Activated B cell treated with CpG ODN at 0.5 μM for 24 hours (primary cell): ENCODE measurements around the gene CORIN. TPM values are rescaled to one million over a fixed set of nuclear protein-coding genes. Genes with fewer than 3 reads are reported as not detected.

ENCODE experiments used
- ATAC-seq: fragments of 200-7000 bp; cut with Tn5 transposase; one replicate; pipeline ENCODE4 v1.10.0; 2021; ENCODE audit warnings: low read depth, mild to moderate bottlenecking, moderate library complexity
- CTCF ChIA-PET: fragments of 350-600 bp; sonication (Branson Sonifier 250); formaldehyde crosslinking; loops from one replicate; lab custom pipeline; 2021; ENCODE audit warnings: antibody characterized with exemption; lab: Charles Lee
- POLR2A ChIA-PET: fragments of 350-600 bp; sonication (Branson Sonifier 250); formaldehyde crosslinking; loops from one replicate; lab custom pipeline; 2021; ENCODE audit warnings: antibody characterized with exemption; lab: Charles Lee
- DNase-seq: peaks from one replicate; pipeline ENCODE4 v3.0.0; 2022
- H3K27ac Mint-ChIP-seq: one replicate; pipeline ENCODE4 v1.8.0; 2020; ENCODE audit warnings: mixed read lengths
- H3K27me3 Mint-ChIP-seq: one replicate; pipeline ENCODE4 v1.8.0; 2021; ENCODE audit warnings: mixed read lengths
- H3K36me3 Mint-ChIP-seq: one replicate; pipeline ENCODE4 v1.8.0; 2021; ENCODE audit warnings: low read depth, mixed read lengths
- H3K4me1 Mint-ChIP-seq: one replicate; pipeline ENCODE4 v1.8.0; 2021; ENCODE audit warnings: mixed read lengths
- H3K4me3 Mint-ChIP-seq: one replicate; pipeline ENCODE4 v1.8.0; 2020; ENCODE audit warnings: mild to moderate bottlenecking, mixed read lengths
- H3K9me3 Mint-ChIP-seq: one replicate; pipeline ENCODE4 v1.8.0; 2020; ENCODE audit warnings: mixed read lengths
- CTCF ChIP-seq: fragments of 200-600 bp; IDR thresholded peaks from one replicate; pipeline ENCODE4 v1.8.0; 2022; ENCODE audit warnings: antibody characterized with exemption, mild to moderate bottlenecking
- intact Hi-C: fragments of 100-400 bp; cut with micrococcal nuclease; formaldehyde crosslinking; loops from one replicate; pipeline ENCODE4 v1.15.1; 2024
- total RNA-seq: library from RNA; stranded (reverse); gene quantifications from 2 replicates; pipeline ENCODE4 v1.2.3, GENCODE V29; 2022

Gene CORIN
- total RNA-seq, 1 donor from 2014 or later: not detected

- TF ChIP-seq CTCF: no peak
- H3K27ac Mint-ChIP-seq: no peak overlapping the region
- no peaks in the 10 kb centered on the region for H3K36me3 Mint-ChIP-seq
- DNase-seq (no peak), ATAC-seq (no peak)
- POLR2A ChIA-PET: no interaction called here
- peaks cover 4% of the 10 kb centered on the region for H3K27me3 Mint-ChIP-seq
- no peak overlapping the region for H3K4me3 Mint-ChIP-seq
- intact Hi-C loops: no loop called here
- H3K4me1 Mint-ChIP-seq: no peaks in the 10 kb centered on the region
- H3K9me3 Mint-ChIP-seq: no peaks in the 10 kb centered on the region
- CTCF ChIA-PET: no interaction called here
Measured at GRCh38 chr4:47643845-47644244, 194.0 kb downstream of the CORIN start.

GRCh38 chr4:47642985-47643760 is 194.7 kb downstream of the CORIN start:
- ChIA-PET CTCF (no interaction called here), POLR2A (no interaction called here)
- ATAC-seq (no peak), DNase-seq (no peak)
- Mint-ChIP-seq H3K4me3 (no peak overlapping the region), H3K9me3 (peaks cover 4% of the 10 kb centered on the region), H3K36me3 (no peaks in the 10 kb centered on the region), H3K27ac (no peak overlapping the region), H3K4me1 (no peaks in the 10 kb centered on the region), H3K27me3 (peaks cover 8% of the 10 kb centered on the region)
- intact Hi-C loops: no loop called here
- no peak for TF ChIP-seq CTCF

GRCh38 chr4:47642191-47642830 is 195.6 kb downstream of the CORIN start:
- H3K27ac Mint-ChIP-seq: no peak overlapping the region
- CTCF ChIA-PET: no interaction called here
- H3K27me3 Mint-ChIP-seq: peaks cover 8% of the 10 kb centered on the region

GRCh38 chr4:47641755-47642154 is 196.1 kb downstream of the CORIN start:
- Mint-ChIP-seq H3K4me3 (no peak overlapping the region), H3K4me1 (no peaks in the 10 kb centered on the region), H3K9me3 (peaks cover 8% of the 10 kb centered on the region), H3K36me3 (no peaks in the 10 kb centered on the region), H3K27ac (no peak overlapping the region), H3K27me3 (peaks cover 8% of the 10 kb centered on the region)
- ATAC-seq (no peak), DNase-seq (no peak)
- ChIA-PET POLR2A (no interaction called here), CTCF (no interaction called here)
- TF ChIP-seq CTCF: no peak
- intact Hi-C loops: no loop called here

More at GRCh38 chr4:47642191-47642830, 195.6 kb downstream of the CORIN start:
- H3K4me1 Mint-ChIP-seq: no peaks in the 10 kb centered on the region
- DNase-seq: no peak
- no peak for ATAC-seq
- H3K9me3 Mint-ChIP-seq: peaks cover 4% of the 10 kb centered on the region
- POLR2A ChIA-PET: no interaction called here
- no peak overlapping the region for H3K4me3 Mint-ChIP-seq
- intact Hi-C loops: no loop called here
- no peaks in the 10 kb centered on the region for H3K36me3 Mint-ChIP-seq
- no peak for TF ChIP-seq CTCF

GRCh38 chr4:47640911-47641310 is 197.0 kb downstream of the CORIN start:
- no peak for TF ChIP-seq CTCF
- Mint-ChIP-seq H3K4me1 (no peaks in the 10 kb centered on the region), H3K9me3 (peaks cover 13% of the 10 kb centered on the region), H3K4me3 (no peak overlapping the region), H3K36me3 (no peaks in the 10 kb centered on the region), H3K27ac (no peak overlapping the region), H3K27me3 (peaks cover 8% of the 10 kb centered on the region)
- DNase-seq: no peak
- CTCF ChIA-PET: no interaction called here
- POLR2A ChIA-PET: no interaction called here
- intact Hi-C loops: no loop called here
- no peak for ATAC-seq
